ENCODE measurements around the gene CMSS1.

GRCh38 chr3:99933971-99934750, 116.5 kb downstream of the CMSS1 start:
- no peak for TF ChIP-seq POLR2A (IDR thresholded peaks at IDR 0.05)
- TF ChIP-seq, protein P1, sequence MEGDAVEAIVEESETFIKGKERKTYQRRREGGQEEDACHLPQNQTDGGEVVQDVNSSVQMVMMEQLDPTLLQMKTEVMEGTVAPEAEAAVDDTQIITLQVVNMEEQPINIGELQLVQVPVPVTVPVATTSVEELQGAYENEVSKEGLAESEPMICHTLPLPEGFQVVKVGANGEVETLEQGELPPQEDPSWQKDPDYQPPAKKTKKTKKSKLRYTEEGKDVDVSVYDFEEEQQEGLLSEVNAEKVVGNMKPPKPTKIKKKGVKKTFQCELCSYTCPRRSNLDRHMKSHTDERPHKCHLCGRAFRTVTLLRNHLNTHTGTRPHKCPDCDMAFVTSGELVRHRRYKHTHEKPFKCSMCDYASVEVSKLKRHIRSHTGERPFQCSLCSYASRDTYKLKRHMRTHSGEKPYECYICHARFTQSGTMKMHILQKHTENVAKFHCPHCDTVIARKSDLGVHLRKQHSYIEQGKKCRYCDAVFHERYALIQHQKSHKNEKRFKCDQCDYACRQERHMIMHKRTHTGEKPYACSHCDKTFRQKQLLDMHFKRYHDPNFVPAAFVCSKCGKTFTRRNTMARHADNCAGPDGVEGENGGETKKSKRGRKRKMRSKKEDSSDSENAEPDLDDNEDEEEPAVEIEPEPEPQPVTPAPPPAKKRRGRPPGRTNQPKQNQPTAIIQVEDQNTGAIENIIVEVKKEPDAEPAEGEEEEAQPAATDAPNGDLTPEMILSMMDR (IDR thresholded peaks at IDR 0.05) = no peak

Measured in Peyer's patch (tissue), 4 donors.